Right lobe of liver (tissue), 4 donors: ENCODE measurements around the gene AGO4.

Experiments used
- POLR2A ChIP-seq: fragments of 450-650 bp; IDR thresholded peaks from one replicate; pipeline ENCODE4 v1.6.1; 2017; ENCODE audit warnings: antibody characterized with exemption, mild to moderate bottlenecking
- TF ChIP-seq, protein P1 (sequence below), 4 donors: fragments of 200-600 bp in 3 of 4; fragments of 450-650 bp in 1 of 4; IDR thresholded peaks; one replicate each; pipeline versions ENCODE4 v1.5.1 to v1.8.0; 2016 to 2022; ENCODE audit warnings: antibody characterized with exemption in 4 of 4, mild to moderate bottlenecking in 2 of 4
- donor health status: DM: no; HTN: no; CAD: no.
- donor health status: DM: no; HTN: no; CAD: no.
- donor health status: DM: no; HTN: yes; CAD: no.

DNA sequence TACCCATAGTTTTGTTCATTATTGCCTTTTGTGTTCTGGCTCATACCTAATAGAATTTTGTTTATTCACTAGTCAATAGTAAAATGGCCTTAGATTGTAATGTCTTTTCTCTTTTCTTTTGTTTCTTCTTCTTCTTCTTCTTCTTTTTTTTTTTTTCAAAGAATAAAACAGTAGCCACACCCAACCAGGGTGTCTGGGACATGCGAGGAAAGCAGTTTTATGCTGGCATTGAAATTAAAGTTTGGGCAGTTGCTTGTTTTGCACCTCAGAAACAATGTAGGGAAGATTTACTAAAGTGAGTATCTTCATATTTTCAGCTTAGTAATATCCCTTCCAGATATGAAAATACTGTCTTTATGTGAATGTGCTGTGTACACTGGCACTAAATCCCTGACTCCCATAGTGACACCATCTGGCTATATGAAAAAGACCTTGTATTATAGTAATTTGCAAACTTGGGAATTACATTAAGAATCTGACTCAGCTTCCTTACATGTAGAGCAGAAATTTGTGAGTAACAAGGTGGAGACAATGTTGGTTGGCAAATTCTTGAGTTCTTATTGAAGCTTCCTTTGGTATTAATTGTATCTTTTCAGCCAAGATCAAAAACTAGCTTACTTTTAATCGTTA lies 24.6 kb downstream of the AGO4 start:
- TF ChIP-seq, protein P1, sequence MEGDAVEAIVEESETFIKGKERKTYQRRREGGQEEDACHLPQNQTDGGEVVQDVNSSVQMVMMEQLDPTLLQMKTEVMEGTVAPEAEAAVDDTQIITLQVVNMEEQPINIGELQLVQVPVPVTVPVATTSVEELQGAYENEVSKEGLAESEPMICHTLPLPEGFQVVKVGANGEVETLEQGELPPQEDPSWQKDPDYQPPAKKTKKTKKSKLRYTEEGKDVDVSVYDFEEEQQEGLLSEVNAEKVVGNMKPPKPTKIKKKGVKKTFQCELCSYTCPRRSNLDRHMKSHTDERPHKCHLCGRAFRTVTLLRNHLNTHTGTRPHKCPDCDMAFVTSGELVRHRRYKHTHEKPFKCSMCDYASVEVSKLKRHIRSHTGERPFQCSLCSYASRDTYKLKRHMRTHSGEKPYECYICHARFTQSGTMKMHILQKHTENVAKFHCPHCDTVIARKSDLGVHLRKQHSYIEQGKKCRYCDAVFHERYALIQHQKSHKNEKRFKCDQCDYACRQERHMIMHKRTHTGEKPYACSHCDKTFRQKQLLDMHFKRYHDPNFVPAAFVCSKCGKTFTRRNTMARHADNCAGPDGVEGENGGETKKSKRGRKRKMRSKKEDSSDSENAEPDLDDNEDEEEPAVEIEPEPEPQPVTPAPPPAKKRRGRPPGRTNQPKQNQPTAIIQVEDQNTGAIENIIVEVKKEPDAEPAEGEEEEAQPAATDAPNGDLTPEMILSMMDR (IDR thresholded peaks at IDR 0.05): no peak
- no peak for TF ChIP-seq POLR2A
